Endothelial cell of umbilical vein (primary cell): ENCODE measurements around the gene CNIH1.

Source experiments
- CTCF ChIP-seq, 2 donors: IDR thresholded peaks; 1 replicate in 1 of 2; 2 replicates in 1 of 2; pipeline ENCODE4 v1.5.1; 2011; ENCODE audit warnings: low read length in 2 of 2, mild to moderate bottlenecking in 2 of 2, moderate library complexity in 2 of 2, control low read depth in 1 of 2, inconsistent platforms in 1 of 2, low read depth in 1 of 2; ENCODE audit not compliant: insufficient read depth in 1 of 2; ENCODE audit errors: extremely low read depth in 1 of 2
- EZH2 ChIP-seq: IDR thresholded peaks from 2 replicates; pipeline ENCODE4 v1.6.1; 2012; ENCODE audit warnings: borderline replicate concordance, low read depth, mild to moderate bottlenecking, moderate library complexity, low read length, inconsistent platforms; ENCODE audit not compliant: severe bottlenecking
- FOS ChIP-seq: IDR thresholded peaks from 2 replicates; pipeline ENCODE4 v1.6.1; 2011; ENCODE audit warnings: mild to moderate bottlenecking, low read length, moderate library complexity, borderline replicate concordance; ENCODE audit not compliant: insufficient read depth
- GATA2 ChIP-seq: IDR thresholded peaks from 2 replicates; pipeline ENCODE4 v1.7.0; 2011; ENCODE audit warnings: low read depth, mild to moderate bottlenecking, moderate library complexity, mixed read lengths, low read length; ENCODE audit not compliant: insufficient read length, insufficient read depth
- JUN ChIP-seq: IDR thresholded peaks from 2 replicates; pipeline ENCODE4 v1.6.1; 2011; ENCODE audit warnings: borderline replicate concordance, low read depth; ENCODE audit not compliant: insufficient read length, insufficient read depth
- MAX ChIP-seq: IDR thresholded peaks from 2 replicates; pipeline ENCODE4 v1.6.1; 2011; ENCODE audit not compliant: insufficient read depth, insufficient read length
- MYC ChIP-seq: IDR thresholded peaks from one replicate; pipeline ENCODE4 v1.6.1; 2011; ENCODE audit warnings: mild to moderate bottlenecking, low read depth, low read length
- POLR2A ChIP-seq: IDR thresholded peaks from 2 replicates; pipeline ENCODE4 v1.6.1; 2012; ENCODE audit warnings: low read depth, mild to moderate bottlenecking, control low read depth, low read length
- POLR2AphosphoS5 ChIP-seq: IDR thresholded peaks from 2 replicates; pipeline ENCODE4 v1.6.1; 2012; ENCODE audit warnings: low read depth, mild to moderate bottlenecking, control low read depth, low read length, moderate library complexity; ENCODE audit not compliant: insufficient read depth

- peak; percentile 82 to 95 for TF ChIP-seq CTCF (IDR thresholded peaks at IDR 0.05; ENCODE audit: extremely low read depth in 1 of 2, insufficient read depth in 1 of 2, low read depth in 1 of 2, low read length in 2 of 2)
- TF ChIP-seq POLR2A: peak; percentile 88
- peak; percentile 82 for TF ChIP-seq POLR2AphosphoS5
- no peak for TF ChIP-seq FOS
- TF ChIP-seq EZH2: no peak
- TF ChIP-seq MAX: no peak
- no peak for TF ChIP-seq JUN
- TF ChIP-seq MYC: no peak
- TF ChIP-seq GATA2: no peak
Measured at GRCh38 chr14:54440873-54441868, at the start of gene CNIH1.
